LNCAP (cell line): ENCODE measurements around the gene ARHGAP15.

ENCODE experiments used
- CTCF ChIP-seq: fragments of 450-650 bp; IDR thresholded peaks from 2 replicates; pipeline ENCODE4 v1.5.1; 2017; ENCODE audit warnings: mild to moderate bottlenecking

The ARHGAP15 gene

GRCh38 chr2:143259368-143259958 is 130.2 kb downstream of the ARHGAP15 start:
- TF ChIP-seq CTCF = peak; percentile 71

- no peak for TF ChIP-seq CTCF
Measured at GRCh38 chr2:143261986-143262385, 132.8 kb downstream of the ARHGAP15 start.

GRCh38 chr2:143262389-143262788 is 133.2 kb downstream of the ARHGAP15 start:
- no peak for TF ChIP-seq CTCF

- no peak for TF ChIP-seq CTCF
Measured at GRCh38 chr2:143263066-143263625, 133.9 kb downstream of the ARHGAP15 start.

- TF ChIP-seq CTCF = no peak
Measured at GRCh38 chr2:143264851-143265250, 135.6 kb downstream of the ARHGAP15 start.

- TF ChIP-seq CTCF = no peak
Measured at GRCh38 chr2:143279672-143280071, 150.5 kb downstream of the ARHGAP15 start.

- no peak for TF ChIP-seq CTCF
Measured at GRCh38 chr2:143280097-143280757, 151.0 kb downstream of the ARHGAP15 start.
